Endothelial cell of umbilical vein (primary cell): ENCODE measurements around the gene LRIG1. TPM values are rescaled to one million over a fixed set of nuclear protein-coding genes. Genes with fewer than 3 reads are reported as not detected.

Experiments used
- BruUV-seq: library from RNA; stranded (reverse); fragments of 400-500 nt; replicated peaks from 2 replicates; lab custom pipeline; 2021; lab: Mats Ljungman, UMichigan
- CTCF ChIA-PET: fragments of 300-600, 350-600 bp; sonication (Branson Sonifier 250); formaldehyde crosslinking; loops from one replicate; lab custom pipeline; 2021; ENCODE audit warnings: antibody characterized with exemption, inconsistent platforms; lab: Charles Lee
- POLR2A ChIA-PET: fragments of 300-600, 350-600 bp; sonication (Branson Sonifier 250); formaldehyde crosslinking; loops from one replicate; lab custom pipeline; 2021; ENCODE audit warnings: antibody characterized with exemption, inconsistent platforms; lab: Charles Lee
- DNase-seq: peaks from one replicate; pipeline ENCODE4 v3.0.0-alpha.2; 2011; ENCODE audit warnings: low read depth, low spot score
- FAIRE-seq: peaks from 2 replicates; lab custom pipeline; 2011; peaks lifted over from hg19 to GRCh38; lab: Jason Lieb, UNC
- H2AFZ ChIP-seq: 2 replicates; pipeline ENCODE4 v1.6.0; 2012; ENCODE audit warnings: low read depth, low read length, control low read depth, inconsistent platforms
- H3K27ac ChIP-seq: 2 replicates; pipeline ENCODE4 v1.5.1; 2011; ENCODE audit warnings: low read depth, mild to moderate bottlenecking, control low read depth, low read length, moderate library complexity; ENCODE audit not compliant: insufficient read depth
- H3K27me3 ChIP-seq, 2 experiments: 2 replicates each; pipeline versions ENCODE4 v1.6.0 to v1.6.1; 2011; ENCODE audit warnings: low read length in 2 of 2, mixed read lengths in 1 of 2; ENCODE audit not compliant: control insufficient read depth in 2 of 2, insufficient read depth in 2 of 2
- H3K36me3 ChIP-seq, 2 experiments: 2 replicates in 1 of 2; 3 replicates in 1 of 2; pipeline ENCODE4 v1.5.1; 2011; ENCODE audit warnings: low read length in 2 of 2, mild to moderate bottlenecking in 1 of 2, moderate library complexity in 1 of 2; ENCODE audit not compliant: control insufficient read depth in 2 of 2, insufficient read depth in 2 of 2; ENCODE audit errors: extremely low read depth in 1 of 2
- H3K4me1 ChIP-seq: 3 replicates; pipeline ENCODE4 v1.5.1; 2011; ENCODE audit warnings: mild to moderate bottlenecking, low read length; ENCODE audit not compliant: control insufficient read depth, insufficient read depth; ENCODE audit errors: extremely low read depth
- H3K4me2 ChIP-seq: 2 replicates; pipeline ENCODE4 v1.6.1; 2011; ENCODE audit warnings: low read length, control low read depth, mixed read lengths; ENCODE audit not compliant: insufficient read depth
- H3K4me3 ChIP-seq, 3 experiments: fragments of 200-600 bp in 1 of 3; sonication (generic), shearing (Covaris generic) in 1 of 3; replicated peaks in 1 of 3; 2 replicates each; pipeline ENCODE4 v1.5.1; 2011 to 2016; ENCODE audit warnings: control low read depth in 3 of 3, low read length in 3 of 3, mild to moderate bottlenecking in 2 of 3, inconsistent platforms in 1 of 3, low read depth in 1 of 3, moderate library complexity in 1 of 3; ENCODE audit not compliant: insufficient read depth in 1 of 3
- H3K79me2 ChIP-seq: 2 replicates; pipeline ENCODE4 v1.6.0; 2012; ENCODE audit warnings: low read length, inconsistent platforms; ENCODE audit not compliant: control insufficient read depth, insufficient read depth
- H3K9ac ChIP-seq: replicated peaks from 2 replicates; pipeline ENCODE3; 2011; ENCODE audit warnings: low read length, control low read depth; ENCODE audit not compliant: insufficient read depth; ENCODE audit errors: extremely low read depth
- H3K9me1 ChIP-seq: replicated peaks from 3 replicates; pipeline ENCODE4 v1.6.0; 2011; ENCODE audit warnings: mild to moderate bottlenecking, low read length; ENCODE audit not compliant: control insufficient read depth, insufficient read depth; ENCODE audit errors: extremely low read depth
- H3K9me3 ChIP-seq: replicated peaks from 2 replicates; pipeline ENCODE4 v1.5.1; 2012; ENCODE audit warnings: low read length, inconsistent platforms; ENCODE audit not compliant: control insufficient read depth, insufficient read depth
- H4K20me1 ChIP-seq: replicated peaks from 2 replicates; pipeline ENCODE3; 2011; ENCODE audit warnings: mild to moderate bottlenecking, low read length; ENCODE audit not compliant: control insufficient read depth, insufficient read depth; ENCODE audit errors: extremely low read depth
- EZH2 ChIP-seq: IDR thresholded peaks from 2 replicates; pipeline ENCODE4 v1.6.1; 2012; ENCODE audit warnings: borderline replicate concordance, low read depth, mild to moderate bottlenecking, moderate library complexity, low read length, inconsistent platforms; ENCODE audit not compliant: severe bottlenecking
- FOS ChIP-seq: IDR thresholded peaks from 2 replicates; pipeline ENCODE4 v1.6.1; 2011; ENCODE audit warnings: mild to moderate bottlenecking, low read length, moderate library complexity, borderline replicate concordance; ENCODE audit not compliant: insufficient read depth
- GATA2 ChIP-seq: IDR thresholded peaks from 2 replicates; pipeline ENCODE4 v1.7.0; 2011; ENCODE audit warnings: low read depth, mild to moderate bottlenecking, moderate library complexity, mixed read lengths, low read length; ENCODE audit not compliant: insufficient read length, insufficient read depth
- MYC ChIP-seq: IDR thresholded peaks from one replicate; pipeline ENCODE4 v1.6.1; 2011; ENCODE audit warnings: mild to moderate bottlenecking, low read depth, low read length
- POLR2A ChIP-seq: IDR thresholded peaks from 2 replicates; pipeline ENCODE4 v1.6.1; 2012; ENCODE audit warnings: low read depth, mild to moderate bottlenecking, control low read depth, low read length
- POLR2AphosphoS5 ChIP-seq: IDR thresholded peaks from 2 replicates; pipeline ENCODE4 v1.6.1; 2012; ENCODE audit warnings: low read depth, mild to moderate bottlenecking, control low read depth, low read length, moderate library complexity; ENCODE audit not compliant: insufficient read depth
- dilution Hi-C: fragments of 300-500 bp; cut with MboI; formaldehyde crosslinking; loops from one replicate; pipeline ENCODE4 v1.15.0; 2019; ENCODE audit warnings: low sequenced_read_pairs; ENCODE audit not compliant: extremely low pct_ligation_motif_present
- intact Hi-C: fragments of 100-400 bp; cut with micrococcal nuclease; formaldehyde crosslinking; loops from one replicate; pipeline ENCODE4 v1.10.0; 2022
- polyA plus RNA-seq, 4 experiments: library from polyadenylated mRNA; depleted of rRNA in 3 of 4; stranded (reverse) in 3 of 4; unstranded in 1 of 4; fragments of >200 nt; gene quantifications; 2 replicates each; pipeline versions ENCODE4 v1.2.1 to v1.2.3, GENCODE V29; 2011 to 2012; ENCODE audit warnings: missing spikeins in 1 of 4
- total RNA-seq: library from RNA; stranded (reverse); gene quantifications from 2 replicates; pipeline ENCODE4 v1.2.3, GENCODE V29; 2021

The LRIG1 gene
- total and polyA plus RNA-seq, 2 donors (not counting 3 experiments of a cell fraction or from before 2014, with no cell fraction given), result 50.3 to 52.2 TPM

- Histone ChIP-seq H4K20me1 (no peaks in the 10 kb centered on the region), H3K27ac (no peak overlapping the region), H3K9me3 (no peaks in the 10 kb centered on the region), H3K4me2 (no peak overlapping the region), H3K79me2 (peaks cover 44% of the 10 kb centered on the region), H3K4me1 (peaks cover 14% of the 10 kb centered on the region), H3K4me3 (no peak overlapping the region), H3K27me3 (no peaks in the 10 kb centered on the region), H2AFZ (no peak overlapping the region), H3K9ac (no peak overlapping the region), H3K9me1 (no peaks in the 10 kb centered on the region), H3K36me3 (peaks cover 2 to 12% of the 10 kb centered on the region in 2 experiments)
- no TSS peak for BruUV-seq
- intact Hi-C loops, result no loop called here
- DNase-seq (no peak), FAIRE-seq (no peak)
- TF ChIP-seq FOS (no peak), POLR2A (no peak), POLR2AphosphoS5 (no peak), GATA2 (no peak), EZH2 (no peak)
- dilution Hi-C loops, result no loop called here
- POLR2A ChIA-PET, result no interaction called here
- CTCF ChIA-PET, result no interaction called here
Observed at GRCh38 chr3:66465034-66465433, 35.8 kb downstream of the LRIG1 start.

DNA sequence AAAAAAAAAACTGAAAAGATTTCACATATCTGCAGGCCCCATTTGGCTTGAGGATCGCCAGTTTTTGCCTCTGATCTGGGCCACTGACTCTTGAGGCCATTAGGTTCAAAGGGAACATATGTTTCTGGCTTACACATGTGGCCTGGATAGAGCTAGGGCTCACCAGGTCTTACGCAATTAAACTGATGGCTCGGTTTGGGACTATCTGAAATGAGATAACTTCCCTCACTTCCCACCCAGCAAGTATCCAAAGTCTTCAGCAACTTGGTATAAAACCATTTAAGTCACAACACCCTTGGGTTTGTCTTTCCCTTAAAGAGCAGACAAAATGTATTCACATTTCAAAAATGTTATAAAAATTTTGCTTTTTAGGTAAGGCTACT, 36.3 kb downstream of the LRIG1 start:
- no peak for FAIRE-seq
- H3K4me2 ChIP-seq, result no peak overlapping the region
- no peak overlapping the region for H2AFZ ChIP-seq
- CTCF ChIA-PET, result no interaction called here
- DNase-seq, result no peak
- H3K9me3 ChIP-seq, result no peaks in the 10 kb centered on the region
- POLR2A ChIA-PET, result no interaction called here
- dilution Hi-C loops, result no loop called here
- H3K4me3 ChIP-seq, result no peak overlapping the region
- no peaks in the 10 kb centered on the region for H3K9me1 ChIP-seq
- H3K36me3 ChIP-seq, result peaks cover 2 to 13% of the 10 kb centered on the region in 2 experiments
- peaks cover 39% of the 10 kb centered on the region for H3K79me2 ChIP-seq
- TF ChIP-seq MYC (no peak), POLR2A (no peak), GATA2 (no peak)
- H3K4me1 ChIP-seq, result peaks cover 13% of the 10 kb centered on the region
- H3K27ac ChIP-seq, result no peak overlapping the region
- H3K9ac ChIP-seq, result no peak overlapping the region
- no peaks in the 10 kb centered on the region for H4K20me1 ChIP-seq
- intact Hi-C loops, result no loop called here
- no peaks in the 10 kb centered on the region for H3K27me3 ChIP-seq
- BruUV-seq, result no TSS peak
